Ishikawa (cell line): Measurements from ENCODE around the gene TSPAN18.

ENCODE experiments used
- CEBPB ChIP-seq: IDR thresholded peaks from 2 replicates; pipeline ENCODE4 v1.6.1; 2012
- CREB1 ChIP-seq: IDR thresholded peaks from 2 replicates; pipeline ENCODE4 v1.6.1; 2012; ENCODE audit warnings: low read depth
- EGR1 ChIP-seq: IDR thresholded peaks from 2 replicates; pipeline ENCODE4 v1.6.1; 2012
- EP300 ChIP-seq: IDR thresholded peaks from 2 replicates; pipeline ENCODE4 v1.6.1; 2012; ENCODE audit warnings: borderline replicate concordance
- FOXM1 ChIP-seq: IDR thresholded peaks from 2 replicates; pipeline ENCODE4 v1.6.1; 2012; ENCODE audit warnings: low read depth, borderline replicate concordance
- RAD21 ChIP-seq: IDR thresholded peaks from 2 replicates; pipeline ENCODE4 v1.6.1; 2012; ENCODE audit warnings: low read depth
- TAF1 ChIP-seq: IDR thresholded peaks from 2 replicates; pipeline ENCODE4 v1.6.1; 2012; ENCODE audit warnings: low read depth, mild to moderate bottlenecking
- TCF12 ChIP-seq: IDR thresholded peaks from 2 replicates; pipeline ENCODE4 v1.6.1; 2012; ENCODE audit warnings: low read depth
- TEAD4 ChIP-seq: IDR thresholded peaks from 2 replicates; pipeline ENCODE4 v1.6.1; 2012
- YY1 ChIP-seq: IDR thresholded peaks from 2 replicates; pipeline ENCODE4 v1.6.1; 2012; ENCODE audit warnings: low read depth
- ZBTB7A ChIP-seq: IDR thresholded peaks from 2 replicates; pipeline ENCODE4 v1.6.1; 2012; ENCODE audit warnings: low read depth
- TF ChIP-seq, protein P1 (sequence below): IDR thresholded peaks from 2 replicates; pipeline ENCODE4 v1.6.1; 2012
- TF ChIP-seq, protein P2 (sequence below): IDR thresholded peaks from 2 replicates; pipeline ENCODE4 v1.6.1; 2012; ENCODE audit warnings: low read depth, mild to moderate bottlenecking
- TF ChIP-seq, protein P3 (sequence below): IDR thresholded peaks from 2 replicates; pipeline ENCODE4 v1.6.1; 2012

DNA sequence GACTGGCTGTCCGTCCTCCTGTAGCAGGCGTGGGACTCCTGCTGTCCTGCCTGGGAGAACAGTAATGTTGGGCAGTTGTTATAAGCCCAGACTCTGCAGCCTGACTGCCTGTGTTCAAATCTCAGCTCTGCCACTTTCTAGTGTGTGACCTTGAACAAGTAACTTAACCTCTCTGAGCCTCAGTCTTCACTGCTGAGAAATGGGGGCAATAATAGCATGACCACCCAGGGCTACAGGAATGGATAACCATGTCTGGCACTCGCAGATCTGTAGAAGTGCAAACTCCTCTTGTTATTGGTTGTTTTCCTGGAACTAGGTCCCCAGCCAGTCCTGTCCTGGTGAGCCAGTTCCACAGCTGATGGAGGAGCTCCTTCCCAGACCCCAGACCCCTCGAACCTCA, 154.2 kb downstream of the TSPAN18 start:
- TF ChIP-seq, protein P1, sequence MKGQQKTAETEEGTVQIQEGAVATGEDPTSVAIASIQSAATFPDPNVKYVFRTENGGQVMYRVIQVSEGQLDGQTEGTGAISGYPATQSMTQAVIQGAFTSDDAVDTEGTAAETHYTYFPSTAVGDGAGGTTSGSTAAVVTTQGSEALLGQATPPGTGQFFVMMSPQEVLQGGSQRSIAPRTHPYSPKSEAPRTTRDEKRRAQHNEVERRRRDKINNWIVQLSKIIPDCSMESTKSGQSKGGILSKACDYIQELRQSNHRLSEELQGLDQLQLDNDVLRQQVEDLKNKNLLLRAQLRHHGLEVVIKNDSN = no peak
- TF ChIP-seq EGR1 = no peak
- TF ChIP-seq, protein P2, sequence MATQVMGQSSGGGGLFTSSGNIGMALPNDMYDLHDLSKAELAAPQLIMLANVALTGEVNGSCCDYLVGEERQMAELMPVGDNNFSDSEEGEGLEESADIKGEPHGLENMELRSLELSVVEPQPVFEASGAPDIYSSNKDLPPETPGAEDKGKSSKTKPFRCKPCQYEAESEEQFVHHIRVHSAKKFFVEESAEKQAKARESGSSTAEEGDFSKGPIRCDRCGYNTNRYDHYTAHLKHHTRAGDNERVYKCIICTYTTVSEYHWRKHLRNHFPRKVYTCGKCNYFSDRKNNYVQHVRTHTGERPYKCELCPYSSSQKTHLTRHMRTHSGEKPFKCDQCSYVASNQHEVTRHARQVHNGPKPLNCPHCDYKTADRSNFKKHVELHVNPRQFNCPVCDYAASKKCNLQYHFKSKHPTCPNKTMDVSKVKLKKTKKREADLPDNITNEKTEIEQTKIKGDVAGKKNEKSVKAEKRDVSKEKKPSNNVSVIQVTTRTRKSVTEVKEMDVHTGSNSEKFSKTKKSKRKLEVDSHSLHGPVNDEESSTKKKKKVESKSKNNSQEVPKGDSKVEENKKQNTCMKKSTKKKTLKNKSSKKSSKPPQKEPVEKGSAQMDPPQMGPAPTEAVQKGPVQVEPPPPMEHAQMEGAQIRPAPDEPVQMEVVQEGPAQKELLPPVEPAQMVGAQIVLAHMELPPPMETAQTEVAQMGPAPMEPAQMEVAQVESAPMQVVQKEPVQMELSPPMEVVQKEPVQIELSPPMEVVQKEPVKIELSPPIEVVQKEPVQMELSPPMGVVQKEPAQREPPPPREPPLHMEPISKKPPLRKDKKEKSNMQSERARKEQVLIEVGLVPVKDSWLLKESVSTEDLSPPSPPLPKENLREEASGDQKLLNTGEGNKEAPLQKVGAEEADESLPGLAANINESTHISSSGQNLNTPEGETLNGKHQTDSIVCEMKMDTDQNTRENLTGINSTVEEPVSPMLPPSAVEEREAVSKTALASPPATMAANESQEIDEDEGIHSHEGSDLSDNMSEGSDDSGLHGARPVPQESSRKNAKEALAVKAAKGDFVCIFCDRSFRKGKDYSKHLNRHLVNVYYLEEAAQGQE = no peak
- TF ChIP-seq YY1 = no peak
- no peak for TF ChIP-seq TAF1
- TF ChIP-seq RAD21 = no peak
- no peak for TF ChIP-seq TEAD4
- TF ChIP-seq, protein P3, sequence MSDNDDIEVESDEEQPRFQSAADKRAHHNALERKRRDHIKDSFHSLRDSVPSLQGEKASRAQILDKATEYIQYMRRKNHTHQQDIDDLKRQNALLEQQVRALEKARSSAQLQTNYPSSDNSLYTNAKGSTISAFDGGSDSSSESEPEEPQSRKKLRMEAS = no peak
- no peak for TF ChIP-seq FOXM1
- TF ChIP-seq CREB1 = no peak
- TF ChIP-seq ZBTB7A = no peak
- TF ChIP-seq EP300 = no peak
- TF ChIP-seq CEBPB = no peak
- no peak for TF ChIP-seq TCF12
